AG04450 (cell line): ENCODE data around the gene NHERF1. TPM values are rescaled to one million over a fixed set of nuclear protein-coding genes. Genes with fewer than 3 reads are reported as not detected.

Experiments used
- CTCF ChIA-PET: fragments of 300-600, 350-600 bp; formaldehyde crosslinking; extraction: SDS; loops from one replicate; lab custom pipeline; 2022; ENCODE audit warnings: antibody characterized with exemption, inconsistent platforms; lab: Charles Lee
- POLR2A ChIA-PET: fragments of 350-600 bp; formaldehyde crosslinking; extraction: SDS; loops from one replicate; lab custom pipeline; 2021; ENCODE audit warnings: antibody characterized with exemption, inconsistent platforms; lab: Yijun Ruan, JAX
- DNase-seq: peaks from one replicate; pipeline ENCODE4 v3.0.0-alpha.2; 2011; ENCODE audit warnings: low read depth, low spot score
- H3K27ac ChIP-seq: one replicate; pipeline ENCODE4 v1.5.1; 2012; ENCODE audit warnings: low read depth, low read length, control low read depth
- H3K27me3 ChIP-seq: one replicate; pipeline ENCODE4 v1.6.0; 2012; ENCODE audit warnings: low read length; ENCODE audit not compliant: control insufficient read depth, insufficient read depth
- H3K4me3 ChIP-seq: 2 replicates; pipeline ENCODE4 v1.5.1; 2011; ENCODE audit warnings: mild to moderate bottlenecking, low read depth, low read length, control low read depth
- H3K9me3 ChIP-seq: 2 replicates; pipeline ENCODE4 v1.5.1; 2012; ENCODE audit warnings: low read length; ENCODE audit not compliant: control insufficient read depth, insufficient read depth
- polyA plus RNA-seq: library from polyadenylated mRNA; depleted of rRNA; stranded (reverse); fragments of >200 nt; gene quantifications from 2 replicates; pipeline ENCODE4 v1.2.3, GENCODE V29; 2011
- TF ChIP-seq, protein P1 (sequence below): IDR thresholded peaks from 2 replicates; pipeline ENCODE4 v1.5.1; 2011; ENCODE audit warnings: low read depth, low read length, control low read depth, inconsistent platforms

Gene NHERF1
- polyA plus RNA-seq, 1 experiment: 10.5 TPM

DNA sequence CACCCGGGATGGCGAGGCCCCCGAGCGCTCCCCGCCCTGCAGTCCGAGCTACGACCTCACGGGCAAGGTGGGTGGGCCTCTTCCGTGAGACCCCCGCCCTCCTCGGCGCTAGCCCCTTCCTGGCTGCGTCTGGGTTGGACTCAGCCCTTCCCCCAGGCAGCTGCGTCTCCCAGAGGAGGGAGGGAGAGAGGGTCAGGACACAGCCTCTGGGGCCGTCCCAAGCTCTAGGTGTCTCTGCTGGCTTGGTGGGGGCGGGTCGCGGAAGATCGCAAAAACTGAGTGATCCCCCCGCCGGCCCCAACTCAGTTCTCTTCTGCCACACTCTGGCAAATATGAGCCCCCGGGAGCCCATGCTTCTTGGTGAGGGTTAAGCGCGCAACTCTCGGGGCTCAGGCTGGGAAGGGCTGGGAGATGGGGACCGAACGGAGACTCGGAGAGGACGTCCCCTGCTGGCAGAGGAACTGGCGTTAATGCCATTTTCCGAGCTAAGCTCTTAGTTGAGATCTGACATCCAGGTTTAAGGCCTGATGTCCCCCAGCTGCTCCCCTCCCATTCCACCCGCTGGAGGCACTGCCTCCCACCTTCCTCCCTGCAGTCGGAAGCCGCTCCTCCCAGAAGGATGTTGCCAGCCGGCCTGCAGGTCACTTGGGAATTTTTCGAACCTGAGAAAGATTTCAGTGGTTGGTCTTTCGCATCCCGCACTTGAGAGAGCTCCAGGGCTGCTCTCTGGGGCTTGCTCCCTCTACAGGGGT is 11.0 kb upstream of the NHERF1 start:
- POLR2A ChIA-PET: interaction anchor here (0.6 to 0.8 kb wide), 2 partner anchors 12 to 686 kb away, joined by 3 read pairs; no protein-coding TSS in a partner anchor
- TF ChIP-seq, protein P1, sequence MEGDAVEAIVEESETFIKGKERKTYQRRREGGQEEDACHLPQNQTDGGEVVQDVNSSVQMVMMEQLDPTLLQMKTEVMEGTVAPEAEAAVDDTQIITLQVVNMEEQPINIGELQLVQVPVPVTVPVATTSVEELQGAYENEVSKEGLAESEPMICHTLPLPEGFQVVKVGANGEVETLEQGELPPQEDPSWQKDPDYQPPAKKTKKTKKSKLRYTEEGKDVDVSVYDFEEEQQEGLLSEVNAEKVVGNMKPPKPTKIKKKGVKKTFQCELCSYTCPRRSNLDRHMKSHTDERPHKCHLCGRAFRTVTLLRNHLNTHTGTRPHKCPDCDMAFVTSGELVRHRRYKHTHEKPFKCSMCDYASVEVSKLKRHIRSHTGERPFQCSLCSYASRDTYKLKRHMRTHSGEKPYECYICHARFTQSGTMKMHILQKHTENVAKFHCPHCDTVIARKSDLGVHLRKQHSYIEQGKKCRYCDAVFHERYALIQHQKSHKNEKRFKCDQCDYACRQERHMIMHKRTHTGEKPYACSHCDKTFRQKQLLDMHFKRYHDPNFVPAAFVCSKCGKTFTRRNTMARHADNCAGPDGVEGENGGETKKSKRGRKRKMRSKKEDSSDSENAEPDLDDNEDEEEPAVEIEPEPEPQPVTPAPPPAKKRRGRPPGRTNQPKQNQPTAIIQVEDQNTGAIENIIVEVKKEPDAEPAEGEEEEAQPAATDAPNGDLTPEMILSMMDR: peak; percentile 38; the same call in 1 of the 2 replicates
- Histone ChIP-seq H3K9me3 (no peaks in the 10 kb centered on the region; the same call in 1 of the 2 replicates), H3K27ac (no peak overlapping the region), H3K27me3 (peaks cover 43% of the 10 kb centered on the region), H3K4me3 (no peak overlapping the region)
- no peak for DNase-seq
- CTCF ChIA-PET: interaction anchor here (0.6 to 4.0 kb wide), 8 partner anchors 8 to 128 kb away, joined by 3 to 28 read pairs (median 4); partner anchors contain the start of gene NAT9

- TF ChIP-seq, protein P1: no peak
- ChIA-PET POLR2A (interaction anchor here (0.8 kb wide), 1 partner anchor 11 kb away, joined by 3 read pairs; no protein-coding TSS in a partner anchor), CTCF (interaction anchor here (0.5 to 4.0 kb wide), 7 partner anchors 7 to 127 kb away, joined by 3 to 28 read pairs (median 4); no protein-coding TSS in a partner anchor)
- Histone ChIP-seq H3K27me3 (peaks cover 43% of the 10 kb centered on the region), H3K9me3 (no peaks in the 10 kb centered on the region; the same call in 1 of the 2 replicates), H3K27ac (no peak overlapping the region), H3K4me3 (no peak overlapping the region)
- DNase-seq: no peak
These were observed 10.1 kb upstream of the NHERF1 start for GRCh38 chr17:74738051-74738996.

GRCh38 chr17:74739227-74739831 is 9.1 kb upstream of the NHERF1 start:
- no peak overlapping the region for H3K27ac ChIP-seq
- no peaks in the 10 kb centered on the region; the same call in 1 of the 2 replicates for H3K9me3 ChIP-seq
- no peak overlapping the region for H3K4me3 ChIP-seq
- DNase-seq: no peak
- peaks cover 43% of the 10 kb centered on the region for H3K27me3 ChIP-seq
- ChIA-PET POLR2A (no interaction called here), CTCF (interaction anchor here (1.6 kb wide), 1 partner anchor 126 kb away, joined by 10 read pairs; no protein-coding TSS in a partner anchor)
- TF ChIP-seq, protein P1: no peak

DNA sequence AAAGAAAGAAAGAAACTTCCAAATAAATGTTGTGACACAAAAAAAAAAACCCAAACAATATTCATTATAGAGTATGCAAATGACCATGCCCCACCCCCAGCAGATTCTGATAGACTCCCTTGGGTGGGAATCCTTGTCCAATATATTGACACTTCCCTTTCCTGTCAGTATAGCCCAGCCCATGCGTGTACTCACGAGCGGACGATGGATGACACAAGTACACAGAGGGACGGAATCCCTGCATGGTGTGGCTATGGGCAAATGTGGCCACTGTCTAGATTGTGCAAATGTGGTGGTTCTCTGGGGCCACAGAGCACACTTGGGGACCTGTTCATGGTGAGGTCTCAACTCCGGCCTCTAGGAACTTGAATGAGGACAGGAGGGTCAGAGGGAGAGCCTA is 8.3 kb upstream of the NHERF1 start:
- ChIA-PET POLR2A (no interaction called here), CTCF (no interaction called here)

More for the DNA sequence above, 8.3 kb upstream of the NHERF1 start:
- Histone ChIP-seq H3K27ac (no peak overlapping the region), H3K27me3 (peaks cover 41% of the 10 kb centered on the region), H3K9me3 (no peaks in the 10 kb centered on the region; the same call in 1 of the 2 replicates), H3K4me3 (no peak overlapping the region)
- TF ChIP-seq, protein P1: no peak
- no peak for DNase-seq
